ENCODE results near the gene LY6G5C. TPM values are rescaled to one million over a fixed set of nuclear protein-coding genes. Genes with fewer than 3 reads are reported as not detected.

The LY6G5C gene
- total RNA-seq, 1 donor from 2014 or later: 2.7 TPM

DNA sequence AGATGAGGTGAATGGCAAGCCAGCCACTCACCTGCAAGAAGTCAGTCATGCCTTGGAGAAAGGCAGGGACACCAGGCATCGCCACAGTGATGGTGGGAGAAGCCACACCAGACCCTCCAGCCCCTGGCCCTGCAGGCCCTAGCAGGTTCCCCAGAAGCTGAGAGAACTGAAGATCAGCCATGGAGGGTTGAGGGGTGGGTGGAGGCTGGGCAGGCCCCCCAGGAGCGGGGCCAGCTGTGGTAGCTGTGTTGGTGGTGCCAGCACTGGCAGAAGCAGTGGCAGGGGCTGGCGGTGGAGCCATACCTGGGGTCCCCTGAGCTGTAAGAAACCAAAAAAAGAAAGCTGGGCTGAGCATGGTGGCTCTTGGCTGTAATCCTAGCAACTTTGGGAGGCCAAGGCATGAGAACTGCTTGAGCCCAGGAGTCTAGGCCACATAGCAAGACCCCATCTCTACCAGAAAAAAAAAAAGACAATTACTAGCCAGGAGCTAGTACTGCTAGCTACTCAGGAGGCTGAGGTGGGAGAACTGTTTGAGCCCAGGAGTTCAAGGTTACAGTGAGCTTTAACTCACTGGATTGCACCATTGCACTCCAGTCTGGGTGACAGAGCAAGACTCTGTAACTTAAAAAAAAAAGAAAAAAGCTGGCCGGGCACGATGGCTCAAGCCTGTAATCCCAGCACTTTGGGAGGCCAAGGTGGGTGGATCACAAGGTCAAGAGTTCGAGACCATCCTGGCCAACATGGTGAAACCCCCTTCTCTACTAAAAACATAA, 37.9 kb downstream of the LY6G5C start:
- no peak for DNase-seq (ENCODE audit: low read depth)

- DNase-seq (ENCODE audit: low read depth): no peak
Observed at GRCh38 chr6:31641370-31641769, 39.5 kb downstream of the LY6G5C start.

DNA sequence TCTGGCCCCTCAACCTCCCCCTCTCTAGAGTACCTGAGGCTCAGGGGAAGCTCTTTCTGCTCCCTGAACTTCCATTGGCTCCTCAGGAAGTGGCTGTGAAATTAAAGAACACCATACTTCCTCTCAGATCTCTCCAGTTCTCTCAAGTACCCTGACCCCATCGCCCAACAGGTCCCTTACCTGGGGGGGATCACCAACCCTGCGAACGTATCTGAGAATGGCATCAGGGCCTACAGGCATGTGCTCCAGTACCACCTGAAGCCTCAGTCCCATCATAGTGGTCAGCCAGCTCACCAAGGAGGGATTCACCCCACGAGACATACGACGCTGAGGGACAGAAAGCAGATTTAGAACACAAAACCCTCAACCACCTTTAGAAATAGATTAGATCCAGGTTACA, 40.3 kb downstream of the LY6G5C start:
- DNase-seq (ENCODE audit: low read depth): no peak

DNA sequence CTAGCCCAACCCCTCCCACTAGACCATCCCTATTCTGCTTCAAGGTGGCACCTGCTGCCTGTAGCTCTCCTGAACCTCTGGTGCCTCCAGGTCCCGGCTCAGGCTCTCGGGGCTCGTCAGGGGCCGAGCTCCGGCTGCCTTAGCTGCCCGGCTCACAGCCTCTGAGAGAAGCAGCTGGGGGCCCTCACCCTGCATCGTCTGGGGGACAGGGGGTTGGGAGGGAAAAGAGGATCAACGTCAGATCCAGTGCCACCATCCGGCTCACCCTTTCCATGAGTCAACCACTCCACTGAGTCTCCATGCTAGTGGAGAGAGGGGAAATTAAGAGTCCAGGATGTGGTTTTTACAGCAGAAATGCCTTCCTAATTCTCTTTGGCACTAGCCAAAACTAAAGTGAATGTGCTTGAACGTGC, 41.4 kb downstream of the LY6G5C start:
- DNase-seq (ENCODE audit: low read depth): peak; percentile 40

GRCh38 chr6:31639043-31639442, 41.8 kb downstream of the LY6G5C start:
- no peak for DNase-seq (ENCODE audit: low read depth)

DNA sequence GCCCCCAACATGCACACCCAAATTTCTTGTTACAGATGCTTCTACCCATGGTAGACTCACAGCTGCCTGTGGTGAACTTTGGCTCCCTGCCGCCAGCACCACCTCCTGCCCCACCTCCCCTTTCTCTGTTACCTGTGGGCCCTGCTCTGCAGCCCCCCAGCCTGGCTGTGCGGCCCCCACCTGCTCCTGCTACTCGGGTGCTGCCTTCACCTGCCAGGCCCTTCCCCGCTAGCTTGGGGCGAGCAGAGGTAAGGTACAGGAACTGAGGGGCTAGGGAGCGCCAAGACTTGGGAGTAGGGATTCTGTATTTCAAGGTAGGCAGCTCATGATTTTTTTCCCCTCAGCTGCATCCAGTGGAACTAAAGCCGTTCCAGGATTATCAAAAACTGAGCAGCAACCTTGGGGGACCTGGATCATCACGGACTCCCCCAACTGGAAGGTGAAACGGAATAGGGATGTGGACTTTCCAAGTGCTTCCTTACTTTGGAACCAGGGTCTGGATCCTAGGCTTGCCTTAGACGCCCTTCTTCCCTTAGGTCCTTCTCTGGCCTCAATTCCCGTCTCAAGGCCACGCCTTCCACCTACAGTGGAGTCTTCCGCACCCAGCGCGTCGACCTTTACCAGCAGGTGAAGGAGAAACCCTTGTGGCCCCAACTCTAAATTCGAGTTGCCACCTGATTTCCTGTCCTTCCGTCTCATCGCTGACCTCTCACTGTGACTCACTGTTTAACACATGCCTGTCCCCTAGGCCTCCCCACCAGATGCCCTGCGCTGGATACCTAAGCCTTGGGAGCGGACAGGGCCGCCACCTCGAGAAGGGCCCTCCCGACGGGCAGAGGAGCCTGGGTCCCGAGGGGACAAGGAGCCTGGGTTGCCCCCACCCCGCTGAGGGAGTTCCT, 43.9 kb downstream of the LY6G5C start:
- no peak for DNase-seq (ENCODE audit: low read depth)

DNA sequence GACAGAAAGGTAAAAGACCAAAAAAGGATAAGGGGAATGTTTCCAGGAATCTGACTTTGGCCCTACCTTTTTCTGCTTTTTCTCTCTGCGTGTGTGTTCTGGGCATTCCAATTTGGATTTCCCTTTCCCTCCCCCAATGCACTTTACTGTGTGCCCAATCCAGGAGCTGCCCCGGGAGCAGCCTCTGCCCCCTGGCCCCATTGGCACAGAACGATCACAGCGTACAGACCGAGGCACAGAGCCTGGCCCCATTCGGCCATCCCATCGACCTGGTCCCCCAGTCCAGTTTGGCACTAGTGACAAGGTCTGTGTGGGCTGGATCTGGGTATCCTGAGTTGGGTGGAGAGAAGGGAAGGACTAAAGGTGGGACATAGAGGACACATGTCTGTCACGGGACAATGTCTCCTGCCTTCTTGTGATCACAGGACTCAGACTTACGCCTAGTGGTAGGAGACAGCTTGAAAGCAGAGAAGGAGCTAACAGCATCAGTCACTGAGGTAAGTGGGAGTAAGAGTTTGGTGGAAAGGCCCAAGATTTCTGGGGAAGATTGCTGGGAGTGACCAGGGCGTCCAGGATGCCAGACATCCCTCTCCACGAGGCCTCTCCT, 45.8 kb downstream of the LY6G5C start:
- DNase-seq (ENCODE audit: low read depth): no peak

DNA sequence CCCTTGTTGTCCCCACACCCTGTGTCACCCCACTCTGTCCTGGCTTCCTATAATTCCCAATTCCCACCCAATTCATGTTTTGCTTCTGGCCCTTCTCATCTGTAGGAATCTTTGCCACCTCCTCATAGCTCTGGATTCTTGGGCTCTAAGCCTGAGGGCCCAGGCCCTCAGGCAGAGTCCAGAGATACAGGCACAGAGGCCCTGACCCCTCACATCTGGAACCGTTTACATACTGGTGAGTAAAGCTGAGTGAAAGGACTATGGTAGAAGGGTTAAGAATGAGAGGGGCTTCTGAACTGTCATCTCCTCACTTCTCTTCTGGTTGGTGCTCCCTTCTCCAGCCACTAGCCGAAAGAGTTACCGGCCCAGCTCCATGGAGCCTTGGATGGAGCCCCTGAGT, 46.7 kb downstream of the LY6G5C start:
- no peak for DNase-seq (ENCODE audit: low read depth)

- no peak for DNase-seq (ENCODE audit: low read depth)
Observed at GRCh38 chr6:31633447-31633846, 47.4 kb downstream of the LY6G5C start.

- no peak for DNase-seq (ENCODE audit: low read depth)
Observed at GRCh38 chr6:31632279-31632946, 48.5 kb downstream of the LY6G5C start.

- no peak for DNase-seq (ENCODE audit: low read depth)
Observed at GRCh38 chr6:31631681-31632278, 49.1 kb downstream of the LY6G5C start.

DNA sequence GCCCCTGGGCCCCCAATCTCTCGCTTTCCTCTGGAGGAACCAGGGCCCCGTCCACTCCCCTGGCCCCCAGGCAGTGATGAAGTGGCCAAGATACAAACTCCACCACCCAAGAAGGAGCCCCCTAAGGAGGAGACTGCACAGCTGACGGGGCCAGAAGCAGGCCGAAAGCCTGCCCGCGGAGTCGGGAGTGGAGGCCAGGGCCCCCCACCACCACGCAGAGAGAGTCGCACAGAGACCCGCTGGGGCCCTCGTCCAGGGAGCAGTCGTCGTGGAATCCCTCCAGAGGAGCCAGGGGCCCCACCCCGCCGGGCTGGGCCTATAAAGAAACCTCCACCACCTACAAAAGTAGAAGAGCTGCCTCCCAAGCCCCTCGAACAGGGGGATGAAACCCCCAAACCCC, 49.7 kb downstream of the LY6G5C start:
- DNase-seq (ENCODE audit: low read depth): no peak

DNA sequence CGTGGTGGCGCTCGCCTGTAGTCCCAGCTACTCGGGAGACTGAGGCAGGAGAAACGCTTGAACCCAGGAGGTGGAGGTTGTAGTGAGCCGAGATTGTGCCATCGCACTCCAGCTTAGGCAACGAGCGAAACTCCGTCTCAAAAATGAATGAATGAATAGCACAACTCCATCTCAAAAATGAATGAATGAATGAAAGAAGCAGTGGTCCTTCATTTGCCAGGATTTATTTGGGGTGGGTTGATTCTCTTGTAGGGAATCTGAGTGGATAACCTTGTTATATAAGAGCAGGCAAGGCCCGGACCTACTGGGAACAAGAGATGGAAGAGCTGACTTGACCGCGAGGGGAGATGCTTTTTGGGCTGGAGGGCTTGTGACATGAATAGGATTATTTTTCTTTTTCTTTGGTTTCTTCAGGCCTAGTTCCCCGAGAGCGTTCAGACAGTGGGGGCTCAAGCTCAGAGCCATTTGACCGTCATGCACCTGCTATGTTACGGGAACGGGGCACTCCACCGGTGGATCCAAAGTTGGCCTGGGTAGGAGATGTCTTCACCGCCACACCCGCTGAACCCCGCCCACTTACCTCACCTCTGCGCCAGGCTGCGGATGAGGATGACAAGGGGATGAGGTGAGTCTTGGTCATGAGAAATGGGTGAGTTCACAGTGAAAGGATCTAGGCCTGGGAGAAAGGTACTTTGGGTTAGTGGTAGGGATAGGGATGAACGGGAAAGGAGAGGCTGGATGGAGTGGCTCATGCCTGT, 50.5 kb downstream of the LY6G5C start:
- no peak for DNase-seq (ENCODE audit: low read depth)

- DNase-seq (ENCODE audit: low read depth): no peak
Observed at GRCh38 chr6:31629014-31629413, 51.9 kb downstream of the LY6G5C start.

- no peak for DNase-seq (ENCODE audit: low read depth)
Observed at GRCh38 chr6:31627690-31628287, 53.1 kb downstream of the LY6G5C start.

- no peak for DNase-seq (ENCODE audit: low read depth)
Observed at GRCh38 chr6:31626952-31627351, 53.9 kb downstream of the LY6G5C start.

Data from myocyte (in vitro differentiated cells).